Femur (tissue), 1 donor: ENCODE results near the gene CXXC4.

Source experiments
- DNase-seq: peaks from one replicate; pipeline ENCODE4 v3.0.0-alpha.2; 2017

Gene CXXC4

GRCh38 chr4:104488151-104488550 is 6.5 kb downstream of the CXXC4 start:
- DNase-seq: no peak

- DNase-seq: no peak
Observed at GRCh38 chr4:104486716-104487504, 7.8 kb downstream of the CXXC4 start.

GRCh38 chr4:104475652-104476051 is 19.0 kb downstream of the CXXC4 start:
- DNase-seq: no peak

GRCh38 chr4:104472766-104473165 is 21.9 kb downstream of the CXXC4 start:
- DNase-seq: no peak

- DNase-seq: no peak
Observed at GRCh38 chr4:104470770-104471169, 23.9 kb downstream of the CXXC4 start.

GRCh38 chr4:104469794-104470193 is 24.9 kb downstream of the CXXC4 start:
- DNase-seq: no peak

GRCh38 chr4:104465619-104466018 is 29.1 kb downstream of the CXXC4 start:
- DNase-seq: no peak

GRCh38 chr4:104465201-104465600 is 29.5 kb downstream of the CXXC4 start:
- DNase-seq: no peak

- no peak for DNase-seq
Observed at GRCh38 chr4:104462641-104463040, 32.1 kb downstream of the CXXC4 start.

GRCh38 chr4:104457308-104457981 is 37.2 kb downstream of the CXXC4 start:
- no peak for DNase-seq

GRCh38 chr4:104451573-104451972 is 43.1 kb downstream of the CXXC4 start:
- DNase-seq: no peak

- no peak for DNase-seq
Observed at GRCh38 chr4:104449537-104449936, 45.2 kb downstream of the CXXC4 start.

- peak; percentile 25 for DNase-seq
Observed at GRCh38 chr4:104447294-104447693, 47.4 kb downstream of the CXXC4 start.

- no peak for DNase-seq
Observed at GRCh38 chr4:104446431-104447278, 48.0 kb downstream of the CXXC4 start.

- DNase-seq: no peak
Observed at GRCh38 chr4:104444685-104445084, 50.0 kb downstream of the CXXC4 start.

GRCh38 chr4:104436542-104436941 is 58.2 kb downstream of the CXXC4 start:
- no peak for DNase-seq

- DNase-seq: no peak
Observed at GRCh38 chr4:104429150-104429741, 65.4 kb downstream of the CXXC4 start.

- DNase-seq: no peak
Observed at GRCh38 chr4:104425948-104426347, 68.7 kb downstream of the CXXC4 start.

GRCh38 chr4:104424989-104425388 is 69.7 kb downstream of the CXXC4 start:
- DNase-seq: no peak

- DNase-seq: no peak
Observed at GRCh38 chr4:104424475-104424941, 70.2 kb downstream of the CXXC4 start.

- DNase-seq: no peak
Observed at GRCh38 chr4:104421566-104421965, 73.1 kb downstream of the CXXC4 start.

GRCh38 chr4:104420766-104421165 is 73.9 kb downstream of the CXXC4 start:
- DNase-seq: no peak
